GM23338 (cell line): ENCODE data around the gene IRAK1. TPM values are rescaled to one million over a fixed set of nuclear protein-coding genes. Genes with fewer than 3 reads are reported as not detected.

Source experiments
- ATAC-seq: fragments of 200-7000 bp; cut with Tn5 transposase; 3 replicates; pipeline ENCODE4 v1.9.1; 2020
- DNase-seq: peaks from one replicate; pipeline ENCODE4 v3.0.0-alpha.2; 2015; ENCODE audit warnings: low spot score
- H2AFZ ChIP-seq: fragments of 200-600 bp; sonication (generic); 2 replicates; pipeline ENCODE4 v1.8.0; 2016; ENCODE audit warnings: antibody characterized with exemption, mild to moderate bottlenecking, moderate library complexity
- H3F3A ChIP-seq: fragments of 200-600 bp; sonication (generic); replicated peaks from 2 replicates; pipeline ENCODE4 v1.8.0; 2017; ENCODE audit warnings: antibody characterized with exemption, mixed run types, low read depth
- H3K27ac ChIP-seq: fragments of 200-600 bp; sonication (generic); 2 replicates; pipeline ENCODE4 v1.6.1; 2016; ENCODE audit warnings: low read depth
- H3K27me3 ChIP-seq: fragments of 200-600 bp; sonication (generic); 2 replicates; pipeline ENCODE4 v1.8.0; 2016; ENCODE audit warnings: mild to moderate bottlenecking, mixed run types, moderate library complexity; ENCODE audit not compliant: insufficient read depth
- H3K36me3 ChIP-seq: fragments of 200-600 bp; sonication (generic); 2 replicates; pipeline ENCODE4 v1.8.0; 2016; ENCODE audit warnings: mild to moderate bottlenecking; ENCODE audit not compliant: insufficient read depth
- H3K4me1 ChIP-seq: fragments of 200-600 bp; sonication (generic); 2 replicates; pipeline ENCODE4 v1.8.0; 2016; ENCODE audit warnings: mild to moderate bottlenecking, moderate library complexity; ENCODE audit not compliant: insufficient read depth
- H3K4me2 ChIP-seq: fragments of 200-600 bp; sonication (generic); 2 replicates; pipeline ENCODE4 v1.7.1; 2017; ENCODE audit warnings: mixed run types
- H3K4me3 ChIP-seq: fragments of 200-600 bp; sonication (generic); 2 replicates; pipeline ENCODE4 v1.6.1; 2016; ENCODE audit warnings: mixed run types
- H3K79me2 ChIP-seq: fragments of 200-600 bp; sonication (generic); replicated peaks from 2 replicates; pipeline ENCODE4 v1.8.0; 2017; ENCODE audit warnings: mild to moderate bottlenecking; ENCODE audit not compliant: insufficient read depth
- H3K9me2 ChIP-seq: fragments of 200-600 bp; sonication (generic); 2 replicates; pipeline ENCODE4 v1.8.0; 2017; ENCODE audit not compliant: insufficient read depth
- H4K20me1 ChIP-seq: fragments of 200-600 bp; sonication (generic); replicated peaks from 2 replicates; pipeline ENCODE4 v1.8.0; 2017; ENCODE audit warnings: mild to moderate bottlenecking; ENCODE audit not compliant: insufficient read depth
- H3K27ac Mint-ChIP-seq: 2 replicates; pipeline ENCODE4 v1.8.0; 2020; ENCODE audit warnings: inconsistent platforms, mild to moderate bottlenecking, moderate library complexity, mixed read lengths
- H3K27me3 Mint-ChIP-seq: 3 replicates; pipeline ENCODE4 v1.8.0; 2022; ENCODE audit warnings: low read depth, mild to moderate bottlenecking, moderate library complexity, mixed read lengths, inconsistent platforms; ENCODE audit not compliant: insufficient read depth, poor library complexity
- H3K36me3 Mint-ChIP-seq: 3 replicates; pipeline ENCODE4 v1.8.0; 2021; ENCODE audit warnings: low read depth, mild to moderate bottlenecking, inconsistent platforms, moderate library complexity, mixed read lengths
- H3K4me1 Mint-ChIP-seq: 3 replicates; pipeline ENCODE4 v1.8.0; 2020; ENCODE audit warnings: mild to moderate bottlenecking, inconsistent platforms, mixed read lengths
- H3K4me3 Mint-ChIP-seq: 3 replicates; pipeline ENCODE4 v1.8.0; 2021; ENCODE audit warnings: moderate library complexity, mild to moderate bottlenecking, inconsistent platforms, mixed read lengths
- H3K9me3 Mint-ChIP-seq: 3 replicates; pipeline ENCODE4 v1.8.0; 2020; ENCODE audit warnings: moderate library complexity, mild to moderate bottlenecking, inconsistent platforms, mixed read lengths
- EZH2 ChIP-seq: fragments of 200-600 bp; sonication (generic); IDR thresholded peaks from one replicate; pipeline ENCODE4 v1.8.0; 2017; ENCODE audit warnings: antibody characterized with exemption, mild to moderate bottlenecking, low read depth; ENCODE audit not compliant: unreplicated experiment
- EZH2phosphoT487 ChIP-seq: fragments of 200-600 bp; sonication (generic); IDR thresholded peaks from one replicate; pipeline ENCODE4 v1.8.1; 2018; ENCODE audit warnings: antibody characterized with exemption; ENCODE audit not compliant: unreplicated experiment
- POLR2AphosphoS5 ChIP-seq: IDR thresholded peaks from 2 replicates; pipeline ENCODE4 v1.6.1; 2016; ENCODE audit warnings: antibody characterized with exemption, low read depth
- REST ChIP-seq: IDR thresholded peaks from one replicate; pipeline ENCODE4 v1.6.1; 2018; ENCODE audit warnings: antibody characterized with exemption; ENCODE audit not compliant: unreplicated experiment
- STAT1 ChIP-seq: IDR thresholded peaks from one replicate; pipeline ENCODE4 v1.6.1; 2016; ENCODE audit warnings: antibody characterized with exemption; ENCODE audit not compliant: unreplicated experiment
- ZNF114 ChIP-seq: fragments of 250-450 bp; sonication (Bioruptor Pico); IDR thresholded peaks from 2 replicates; pipeline ENCODE4 v1.5.0; 2020; ENCODE audit warnings: mild to moderate bottlenecking, moderate library complexity
- ZNF331 ChIP-seq: fragments of 250-450 bp; sonication (Bioruptor Pico); IDR thresholded peaks from 2 replicates; pipeline ENCODE4 v1.5.0; 2020; ENCODE audit warnings: low read depth, mild to moderate bottlenecking, moderate library complexity
- polyA plus RNA-seq: library from polyadenylated mRNA; unstranded; fragments of >200 nt; fragmentation: Nextera tagmentation; extraction: Ambion mirVana; gene quantifications from 2 replicates; pipeline ENCODE4 v1.2.1, GENCODE V29; 2016
- total RNA-seq: library from RNA; depleted of rRNA; stranded (reverse); fragments of >200 nt; shearing (Covaris generic); gene quantifications from 2 replicates; pipeline ENCODE4 v1.2.3, GENCODE V29; 2014
- TF ChIP-seq, protein P1 (sequence below): IDR thresholded peaks from 2 replicates; pipeline ENCODE4 v1.6.1; 2016; ENCODE audit warnings: antibody characterized with exemption

Gene IRAK1
- total and polyA plus RNA-seq, 2 experiments from 2014 or later, result 21.6 to 38.0 TPM

- Histone ChIP-seq H3F3A (no peaks in the 10 kb centered on the region), H3K9me2 (no peaks in the 10 kb centered on the region), H3K4me1 (no peaks in the 10 kb centered on the region), H3K27ac (no peak overlapping the region), H3K4me3 (no peak overlapping the region), H4K20me1 (no peaks in the 10 kb centered on the region), H3K27me3 (no peaks in the 10 kb centered on the region), H3K4me2 (no peak overlapping the region), H3K36me3 (no peaks in the 10 kb centered on the region), H2AFZ (no peak overlapping the region), H3K79me2 (no peaks in the 10 kb centered on the region)
- Mint-ChIP-seq H3K9me3 (no peaks in the 10 kb centered on the region), H3K36me3 (peaks cover 13% of the 10 kb centered on the region; the same call in 2 of the 3 replicates), H3K4me3 (no peak overlapping the region), H3K27ac (no peak overlapping the region), H3K27me3 (peaks cover 4% of the 10 kb centered on the region), H3K4me1 (no peaks in the 10 kb centered on the region; the same call in 1 of the 3 replicates)
- no peak for TF ChIP-seq EZH2phosphoT487
- no peak for TF ChIP-seq STAT1
- no peak for TF ChIP-seq ZNF331
- TF ChIP-seq POLR2AphosphoS5, result no peak
- no peak for TF ChIP-seq EZH2
- no peak for TF ChIP-seq REST
- TF ChIP-seq, protein P1, sequence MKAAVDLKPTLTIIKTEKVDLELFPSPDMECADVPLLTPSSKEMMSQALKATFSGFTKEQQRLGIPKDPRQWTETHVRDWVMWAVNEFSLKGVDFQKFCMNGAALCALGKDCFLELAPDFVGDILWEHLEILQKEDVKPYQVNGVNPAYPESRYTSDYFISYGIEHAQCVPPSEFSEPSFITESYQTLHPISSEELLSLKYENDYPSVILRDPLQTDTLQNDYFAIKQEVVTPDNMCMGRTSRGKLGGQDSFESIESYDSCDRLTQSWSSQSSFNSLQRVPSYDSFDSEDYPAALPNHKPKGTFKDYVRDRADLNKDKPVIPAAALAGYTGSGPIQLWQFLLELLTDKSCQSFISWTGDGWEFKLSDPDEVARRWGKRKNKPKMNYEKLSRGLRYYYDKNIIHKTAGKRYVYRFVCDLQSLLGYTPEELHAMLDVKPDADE, result no peak
- TF ChIP-seq ZNF114, result no peak
- DNase-seq (no peak), ATAC-seq (no peak)
Observed at GRCh38 chrX:154006947-154007346, 12.8 kb downstream of the IRAK1 start.

DNA sequence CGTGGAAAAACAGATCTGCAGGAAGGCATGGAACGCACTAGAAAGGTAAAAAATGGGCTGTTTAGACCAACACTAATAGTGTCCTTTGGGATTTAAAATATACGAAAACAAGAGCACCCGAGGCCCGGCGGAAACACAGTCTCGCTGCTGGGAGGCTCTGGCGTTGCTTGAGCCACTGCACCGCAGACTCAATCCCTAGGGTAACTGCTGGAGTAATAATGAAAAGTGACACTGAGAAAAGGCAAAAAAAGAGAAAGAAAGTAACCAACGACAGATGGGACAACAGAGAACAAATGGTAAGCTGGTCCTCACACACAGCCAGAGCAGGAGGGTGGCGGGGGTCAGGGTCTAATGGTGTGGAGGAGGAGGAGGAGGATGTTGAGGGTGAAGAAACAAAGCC lies 15.4 kb downstream of the IRAK1 start:
- no peak overlapping the region for H2AFZ ChIP-seq
- Mint-ChIP-seq H3K36me3 (peaks cover 6% of the 10 kb centered on the region; the same call in 2 of the 3 replicates), H3K27ac (no peak overlapping the region), H3K4me1 (peaks cover 9% of the 10 kb centered on the region; the same call in 2 of the 3 replicates), H3K9me3 (no peaks in the 10 kb centered on the region; the same call in 2 of the 3 replicates), H3K4me3 (no peak overlapping the region), H3K27me3 (peaks cover 5% of the 10 kb centered on the region)
- no peaks in the 10 kb centered on the region for H3K4me1 ChIP-seq
- no peaks in the 10 kb centered on the region for H3F3A ChIP-seq
- no peaks in the 10 kb centered on the region for H3K36me3 ChIP-seq
- no peak overlapping the region for H3K4me3 ChIP-seq
- no peak overlapping the region for H3K27ac ChIP-seq
- H4K20me1 ChIP-seq, result no peaks in the 10 kb centered on the region
- no peaks in the 10 kb centered on the region for H3K27me3 ChIP-seq
- no peak for DNase-seq
- no peak overlapping the region for H3K4me2 ChIP-seq
- no peak for ATAC-seq
- H3K79me2 ChIP-seq, result no peaks in the 10 kb centered on the region
- TF ChIP-seq POLR2AphosphoS5, result no peak
- TF ChIP-seq, protein P1, result no peak
- no peak for TF ChIP-seq ZNF331
- no peaks in the 10 kb centered on the region for H3K9me2 ChIP-seq
